Adipocyte (in vitro differentiated cells): ENCODE measurements around the gene GPN1.
"Not testable (repeated sequence)": the region's sequence is repeated elsewhere in the genome, so short reads cannot be mapped to it uniquely, and the experiment has no call there.

Experiments used
- DNase-seq: peaks from one replicate; pipeline ENCODE4 v3.0.0-alpha.2; 2015; ENCODE audit warnings: low read depth
- H3K27me3 ChIP-seq: replicated peaks from 2 replicates; pipeline ENCODE4 v1.7.0; 2013; ENCODE audit warnings: mild to moderate bottlenecking, low read length, moderate library complexity; ENCODE audit not compliant: control insufficient read depth, insufficient read depth
- H3K36me3 ChIP-seq: 2 replicates; pipeline ENCODE4 v1.7.0; 2013; ENCODE audit warnings: low read length, mild to moderate bottlenecking, moderate library complexity; ENCODE audit not compliant: control insufficient read depth, insufficient read depth, severe bottlenecking
- H3K4me1 ChIP-seq: 2 replicates; pipeline ENCODE4 v1.7.0; 2013; ENCODE audit warnings: mild to moderate bottlenecking, low read length, moderate library complexity; ENCODE audit not compliant: control insufficient read depth, insufficient read depth
- H3K4me3 ChIP-seq: 2 replicates; pipeline ENCODE4 v1.7.0; 2013; ENCODE audit warnings: mild to moderate bottlenecking, low read length, moderate library complexity
- H3K9ac ChIP-seq: 2 replicates; pipeline ENCODE4 v1.7.0; 2013; ENCODE audit warnings: mild to moderate bottlenecking, low read length, moderate library complexity
- H3K9me3 ChIP-seq: 2 replicates; pipeline ENCODE4 v1.7.0; 2013; ENCODE audit warnings: mild to moderate bottlenecking, low read length, moderate library complexity; ENCODE audit not compliant: control insufficient read depth

Gene GPN1

GRCh38 chr2:27672723-27673486 lies 44.1 kb downstream of the GPN1 start:
- no peak overlapping the region for H3K9ac ChIP-seq
- no peaks in the 10 kb centered on the region for H3K4me1 ChIP-seq
- no peak for DNase-seq
- peaks cover 73% of the 10 kb centered on the region for H3K36me3 ChIP-seq
- H3K27me3 ChIP-seq, result no peaks in the 10 kb centered on the region
- H3K9me3 ChIP-seq, result no peaks in the 10 kb centered on the region
- no peak overlapping the region for H3K4me3 ChIP-seq

- no peak overlapping the region for H3K4me3 ChIP-seq
- H3K36me3 ChIP-seq, result peaks cover 57% of the 10 kb centered on the region
Measured at GRCh38 chr2:27680571-27680970, 51.7 kb downstream of the GPN1 start.

GRCh38 chr2:27681841-27682240 lies 53.0 kb downstream of the GPN1 start:
- Histone ChIP-seq H3K36me3 (peaks cover 59% of the 10 kb centered on the region), H3K4me1 (peaks cover 30% of the 10 kb centered on the region), H3K9ac (peak overlapping the region; percentile 77), H3K27me3 (no peaks in the 10 kb centered on the region), H3K9me3 (no peaks in the 10 kb centered on the region), H3K4me3 (peak overlapping the region; percentile 56)
- peak; percentile 39 for DNase-seq

More at GRCh38 chr2:27680571-27680970, 51.7 kb downstream of the GPN1 start:
- Histone ChIP-seq H3K27me3 (no peaks in the 10 kb centered on the region), H3K9ac (no peak overlapping the region), H3K4me1 (peaks cover 30% of the 10 kb centered on the region), H3K9me3 (no peaks in the 10 kb centered on the region)
- no peak for DNase-seq

DNA sequence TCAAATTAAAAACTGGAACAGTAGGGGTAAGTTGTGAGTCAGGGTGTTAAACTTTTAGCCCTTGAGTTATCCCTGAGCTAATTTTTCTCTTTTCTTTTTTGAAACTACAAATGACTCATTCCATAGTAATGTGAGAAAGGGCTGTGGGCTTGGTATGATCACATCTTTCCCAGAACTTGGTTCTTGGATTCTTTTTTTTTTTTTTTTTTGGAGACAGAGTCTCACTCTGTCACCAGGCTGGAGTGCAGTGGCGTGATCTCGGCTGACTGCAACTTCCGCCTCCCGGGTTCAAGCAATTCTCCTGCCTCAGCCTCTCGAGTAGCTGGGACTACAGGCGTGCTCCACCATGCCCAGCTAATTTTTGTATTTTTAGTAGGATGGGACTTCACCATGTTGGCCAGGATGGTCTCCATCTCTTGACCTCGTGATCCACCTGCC lies 53.5 kb downstream of the GPN1 start:
- Histone ChIP-seq H3K4me3 (peak overlapping the region; percentile 56), H3K9ac (peak overlapping the region; percentile 77), H3K36me3 (peaks cover 55% of the 10 kb centered on the region), H3K4me1 (peaks cover 30% of the 10 kb centered on the region)
- not testable (repeated sequence) for H3K27me3 ChIP-seq, H3K9me3 ChIP-seq
- DNase-seq, result peak; percentile 88

- H3K27me3 ChIP-seq, result no peaks in the 10 kb centered on the region
- H3K4me1 ChIP-seq, result peaks cover 30% of the 10 kb centered on the region
- H3K9me3 ChIP-seq, result no peaks in the 10 kb centered on the region
- DNase-seq, result peak; percentile 94
- peaks cover 53% of the 10 kb centered on the region for H3K36me3 ChIP-seq
- no peak overlapping the region for H3K4me3 ChIP-seq
- peak overlapping the region; percentile 45 for H3K9ac ChIP-seq
Measured at GRCh38 chr2:27683390-27684071, 54.7 kb downstream of the GPN1 start.

GRCh38 chr2:27685006-27685405 lies 56.2 kb downstream of the GPN1 start:
- Histone ChIP-seq H3K36me3 (peaks cover 51% of the 10 kb centered on the region), H3K4me1 (peaks cover 38% of the 10 kb centered on the region)
- H3K27me3 ChIP-seq, H3K4me3 ChIP-seq, H3K9me3 ChIP-seq, H3K9ac ChIP-seq, DNase-seq: not testable (repeated sequence)

- no peaks in the 10 kb centered on the region for H3K9me3 ChIP-seq
- no peaks in the 10 kb centered on the region for H3K27me3 ChIP-seq
- no peak overlapping the region for H3K9ac ChIP-seq
- no peak for DNase-seq
- H3K36me3 ChIP-seq, result peaks cover 51% of the 10 kb centered on the region
- H3K4me1 ChIP-seq, result peaks cover 38% of the 10 kb centered on the region
- H3K4me3 ChIP-seq, result no peak overlapping the region
Measured at GRCh38 chr2:27685577-27685976, 56.7 kb downstream of the GPN1 start.

- no peaks in the 10 kb centered on the region for H3K27me3 ChIP-seq
- peaks cover 23% of the 10 kb centered on the region for H3K4me1 ChIP-seq
- DNase-seq, result no peak
- no peak overlapping the region for H3K9ac ChIP-seq
- no peaks in the 10 kb centered on the region for H3K9me3 ChIP-seq
- H3K4me3 ChIP-seq, result no peak overlapping the region
- H3K36me3 ChIP-seq, result peaks cover 56% of the 10 kb centered on the region
Measured at GRCh38 chr2:27687232-27687631, 58.4 kb downstream of the GPN1 start.

- H3K36me3 ChIP-seq, result peaks cover 59% of the 10 kb centered on the region
- H3K4me1 ChIP-seq, result peaks cover 8% of the 10 kb centered on the region
- no peaks in the 10 kb centered on the region for H3K9me3 ChIP-seq
- H3K27me3 ChIP-seq, result no peaks in the 10 kb centered on the region
- no peak overlapping the region for H3K9ac ChIP-seq
- no peak for DNase-seq
- no peak overlapping the region for H3K4me3 ChIP-seq
Measured at GRCh38 chr2:27689424-27689823, 60.6 kb downstream of the GPN1 start.

DNA sequence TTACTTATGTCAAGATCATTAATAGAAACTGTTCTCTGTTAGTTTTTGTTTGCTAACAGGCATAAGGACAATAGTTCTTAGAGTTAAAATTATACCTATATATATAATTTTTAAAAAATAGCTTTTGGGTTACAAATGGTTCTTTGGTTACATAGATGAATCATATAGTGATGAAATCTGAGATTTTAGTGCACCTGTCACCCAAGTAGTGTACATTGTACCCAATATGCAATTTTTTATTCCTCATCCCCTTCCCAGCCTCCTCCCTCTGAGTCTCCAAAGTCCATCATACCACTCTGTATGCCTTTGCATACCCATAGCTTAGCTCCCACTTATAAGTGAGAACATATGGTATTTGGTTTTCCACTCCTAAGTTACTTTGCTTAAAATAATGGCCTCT lies 61.2 kb downstream of the GPN1 start:
- no peak overlapping the region for H3K9ac ChIP-seq
- no peaks in the 10 kb centered on the region for H3K27me3 ChIP-seq
- H3K36me3 ChIP-seq, result peaks cover 54% of the 10 kb centered on the region
- no peak for DNase-seq
- H3K4me1 ChIP-seq, result peaks cover 8% of the 10 kb centered on the region
- no peaks in the 10 kb centered on the region for H3K9me3 ChIP-seq
- H3K4me3 ChIP-seq, result no peak overlapping the region

GRCh38 chr2:27697660-27698059 lies 68.8 kb downstream of the GPN1 start:
- Histone ChIP-seq H3K27me3 (no peaks in the 10 kb centered on the region), H3K4me3 (no peak overlapping the region), H3K9me3 (no peaks in the 10 kb centered on the region), H3K4me1 (no peaks in the 10 kb centered on the region), H3K9ac (no peak overlapping the region), H3K36me3 (peaks cover 31% of the 10 kb centered on the region)
- DNase-seq, result no peak
